Measurements from ENCODE around the gene SHC3.

SHC3 gene

GRCh38 chr9:89042984-89043383, 135.6 kb downstream of the SHC3 start:
- DNase-seq (ENCODE audit: low spot score), result no peak
- in situ Hi-C loops (cut with MboI; ENCODE audit: low pct_unique_long_range_greater_than_20kb, low sequenced_read_pairs, unreplicated experiment), result no loop called here
- TF ChIP-seq CTCF (IDR thresholded peaks at IDR 0.05; ENCODE audit: extremely low read depth, insufficient read depth, missing control alignments), result no peak

GRCh38 chr9:89039664-89040063, 139.0 kb downstream of the SHC3 start:
- in situ Hi-C loops (cut with MboI; ENCODE audit: low pct_unique_long_range_greater_than_20kb, low sequenced_read_pairs, unreplicated experiment), result no loop called here
- no peak for DNase-seq (ENCODE audit: low spot score)
- TF ChIP-seq CTCF (IDR thresholded peaks at IDR 0.05; ENCODE audit: extremely low read depth, insufficient read depth, missing control alignments), result no peak

- DNase-seq (ENCODE audit: low spot score), result no peak
- in situ Hi-C loops (cut with MboI; ENCODE audit: low pct_unique_long_range_greater_than_20kb, low sequenced_read_pairs, unreplicated experiment), result no loop called here
- no peak for TF ChIP-seq CTCF (IDR thresholded peaks at IDR 0.05; ENCODE audit: extremely low read depth, insufficient read depth, missing control alignments)
Observed at GRCh38 chr9:89039104-89039465, 139.5 kb downstream of the SHC3 start.

GRCh38 chr9:89038382-89039103, 140.1 kb downstream of the SHC3 start:
- no peak for TF ChIP-seq CTCF (IDR thresholded peaks at IDR 0.05; ENCODE audit: extremely low read depth, insufficient read depth, missing control alignments)
- in situ Hi-C loops (cut with MboI; ENCODE audit: low pct_unique_long_range_greater_than_20kb, low sequenced_read_pairs, unreplicated experiment), result no loop called here
- DNase-seq (ENCODE audit: low spot score), result no peak

- TF ChIP-seq CTCF (IDR thresholded peaks at IDR 0.05; ENCODE audit: extremely low read depth, insufficient read depth, missing control alignments), result no peak
- DNase-seq (ENCODE audit: low spot score), result no peak
- in situ Hi-C loops (cut with MboI; ENCODE audit: low pct_unique_long_range_greater_than_20kb, low sequenced_read_pairs, unreplicated experiment), result no loop called here
Observed at GRCh38 chr9:89037891-89038290, 140.7 kb downstream of the SHC3 start.

GRCh38 chr9:89037346-89037745, 141.3 kb downstream of the SHC3 start:
- no peak for TF ChIP-seq CTCF (IDR thresholded peaks at IDR 0.05; ENCODE audit: extremely low read depth, insufficient read depth, missing control alignments)
- DNase-seq (ENCODE audit: low spot score), result no peak
- in situ Hi-C loops (cut with MboI; ENCODE audit: low pct_unique_long_range_greater_than_20kb, low sequenced_read_pairs, unreplicated experiment), result no loop called here

All from GM13977 (cell line).